ENCODE data around the gene SPATA13.

The SPATA13 gene

GRCh38 chr13:24280720-24281119 is 120.2 kb downstream of the SPATA13 start:
- no peak overlapping the region for H3K4me3 ChIP-seq (ENCODE audit: low read length)
- no peak for TF ChIP-seq CTCF (conservative IDR thresholded peaks at IDR 0.05; ENCODE audit: low read length)
- no peak for DNase-seq (ENCODE audit: low read depth)

DNA sequence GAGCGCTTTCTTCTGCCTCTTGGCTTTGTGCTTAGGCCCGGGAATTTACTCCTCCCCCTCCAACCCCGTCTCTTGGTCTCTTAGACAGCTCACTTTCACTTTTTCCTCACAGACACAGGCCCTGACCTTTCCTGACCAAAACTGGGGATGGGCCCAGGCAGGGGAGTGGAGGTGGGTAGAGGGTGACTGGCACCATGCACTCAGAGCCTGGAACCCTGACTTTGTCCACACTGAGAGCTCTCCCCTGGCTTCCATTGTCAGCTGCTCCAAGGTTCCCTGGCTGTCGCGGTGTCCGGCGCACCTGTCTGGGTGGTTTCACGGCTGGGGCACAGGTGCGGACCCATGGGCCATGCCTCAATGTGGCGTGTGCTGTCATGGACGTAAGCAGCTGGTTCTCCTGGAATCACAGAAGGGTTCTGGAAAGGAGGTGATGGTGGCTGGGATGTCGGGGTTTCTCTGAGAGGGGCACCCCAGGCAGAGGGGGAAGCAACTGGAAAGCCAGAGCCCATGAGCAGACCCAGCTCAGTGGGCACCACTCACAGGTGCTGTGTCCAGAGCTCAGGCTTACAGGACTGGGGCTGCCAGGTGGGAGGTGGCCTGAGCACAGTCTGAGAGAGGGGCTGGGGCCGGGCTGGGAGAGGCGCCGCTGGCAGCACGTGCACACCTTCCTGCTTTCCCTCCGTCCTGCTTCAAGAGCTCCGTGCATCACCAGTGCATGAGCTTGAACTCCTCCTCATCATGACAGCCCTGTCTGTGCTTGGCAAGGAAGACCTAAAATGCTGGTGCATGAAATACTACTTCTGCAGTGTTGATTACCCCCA is 120.9 kb downstream of the SPATA13 start:
- no peak for TF ChIP-seq CTCF (conservative IDR thresholded peaks at IDR 0.05; ENCODE audit: low read length)
- no peak overlapping the region for H3K4me3 ChIP-seq (ENCODE audit: low read length)
- DNase-seq (ENCODE audit: low read depth) = no peak

DNA sequence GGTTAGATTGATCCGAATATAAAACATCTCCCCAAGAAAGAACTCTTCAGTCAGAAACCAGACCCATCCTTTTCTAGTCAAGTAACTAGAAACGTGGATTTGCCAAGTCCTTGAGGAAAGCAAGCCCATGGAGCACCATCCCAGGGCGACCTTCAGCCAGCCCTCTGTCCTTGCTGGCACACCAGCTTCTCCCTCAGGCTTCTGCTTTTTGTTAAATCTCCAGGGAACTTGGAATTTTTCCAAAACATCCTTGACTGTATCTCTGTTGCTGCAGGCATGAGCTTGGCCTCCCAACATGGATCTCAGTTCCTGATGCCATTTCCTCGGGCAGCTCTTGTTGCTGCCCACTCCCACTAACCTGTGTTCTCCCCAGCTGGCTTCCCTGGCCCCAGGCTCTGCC is 121.7 kb downstream of the SPATA13 start:
- H3K4me3 ChIP-seq (ENCODE audit: low read length) = no peak overlapping the region
- no peak for DNase-seq (ENCODE audit: low read depth)
- TF ChIP-seq CTCF (conservative IDR thresholded peaks at IDR 0.05; ENCODE audit: low read length) = no peak

DNA sequence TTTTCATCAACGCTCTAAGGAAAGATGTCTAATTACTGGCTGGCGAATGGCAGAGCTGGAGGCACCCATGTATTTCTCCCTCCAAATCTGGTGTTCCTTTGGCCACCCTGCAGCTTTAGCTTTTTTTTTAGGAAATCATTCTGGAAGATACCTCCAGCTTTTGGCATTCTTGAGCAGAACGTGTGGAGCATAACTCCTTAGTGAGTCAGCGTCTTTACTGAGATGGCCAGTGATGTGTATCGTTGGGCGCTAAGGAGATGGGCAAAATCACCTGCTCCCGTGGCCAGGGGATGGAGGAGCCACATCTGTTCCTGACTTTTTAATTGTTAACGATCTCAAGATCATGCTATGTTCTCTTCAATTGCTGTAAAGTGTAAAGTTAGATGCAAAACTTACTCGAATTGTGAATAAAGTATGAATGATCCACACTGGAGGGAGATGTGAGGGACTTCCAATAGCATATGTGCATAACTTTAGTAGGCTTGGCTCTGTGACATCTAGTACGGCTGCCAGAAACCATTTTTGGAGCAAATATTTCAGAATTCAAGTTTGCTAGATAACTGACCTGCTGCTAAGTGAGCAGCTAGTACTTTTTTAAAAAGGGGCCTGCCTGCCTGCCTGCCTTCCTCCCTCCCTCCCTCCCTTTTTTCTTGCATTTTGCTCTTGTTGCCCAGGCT is 124.5 kb downstream of the SPATA13 start:
- TF ChIP-seq CTCF (conservative IDR thresholded peaks at IDR 0.05; ENCODE audit: low read length) = no peak
- no peak for DNase-seq (ENCODE audit: low read depth)
- no peak overlapping the region for H3K4me3 ChIP-seq (ENCODE audit: low read length)

GRCh38 chr13:24286624-24287023 is 126.1 kb downstream of the SPATA13 start:
- DNase-seq (ENCODE audit: low read depth) = no peak
- no peak overlapping the region for H3K4me3 ChIP-seq (ENCODE audit: low read length)
- no peak for TF ChIP-seq CTCF (conservative IDR thresholded peaks at IDR 0.05; ENCODE audit: low read length)

- no peak overlapping the region for H3K4me3 ChIP-seq (ENCODE audit: low read length)
- DNase-seq (ENCODE audit: low read depth) = no peak
- no peak for TF ChIP-seq CTCF (conservative IDR thresholded peaks at IDR 0.05; ENCODE audit: low read length)
Measured at GRCh38 chr13:24287748-24288287, 127.3 kb downstream of the SPATA13 start.

All from AG10803 (cell line).